BLaER1 (cell line): ENCODE results near the gene CALML6.

Experiments used
- H3K27ac ChIP-seq: shearing (Covaris generic); formaldehyde crosslinking; 2 replicates; pipeline ENCODE4 v1.8.1; 2022
- H3K27me3 ChIP-seq: shearing (Covaris generic); formaldehyde crosslinking; 2 replicates; pipeline ENCODE4 v1.8.1; 2022
- H3K36me3 ChIP-seq: shearing (Covaris generic); formaldehyde crosslinking; 2 replicates; pipeline ENCODE4 v1.8.1; 2022
- H3K4me1 ChIP-seq: shearing (Covaris generic); formaldehyde crosslinking; 2 replicates; pipeline ENCODE4 v1.8.1; 2022
- H3K4me2 ChIP-seq: shearing (Covaris generic); formaldehyde crosslinking; 2 replicates; pipeline ENCODE4 v1.8.1; 2022
- H3K4me3 ChIP-seq: shearing (Covaris generic); formaldehyde crosslinking; 2 replicates; pipeline ENCODE4 v1.8.1; 2022
- H3K9ac ChIP-seq: shearing (Covaris generic); formaldehyde crosslinking; 2 replicates; pipeline ENCODE4 v1.8.1; 2022
- H3K9me3 ChIP-seq: shearing (Covaris generic); formaldehyde crosslinking; 2 replicates; pipeline ENCODE4 v1.8.1; 2022
- H4K20me1 ChIP-seq: shearing (Covaris generic); formaldehyde crosslinking; 2 replicates; pipeline ENCODE4 v1.8.1; 2022
- Cebpa-rat ChIP-seq: shearing (Covaris generic); IDR thresholded peaks from 2 replicates; pipeline ENCODE4 v1.8.1; 2022

Gene CALML6

GRCh38 chr1:1917995-1918900, 3.2 kb downstream of the CALML6 start:
- 0 out of 2 replicates have a peak, but pooled peaks cover 7% of the 10 kb centered on the region for H3K27me3 ChIP-seq
- H3K27ac ChIP-seq = peak overlapping the region; percentile 71
- H3K9ac ChIP-seq = peak overlapping the region; percentile 71
- H4K20me1 ChIP-seq = no peaks in the 10 kb centered on the region
- peaks cover 73% of the 10 kb centered on the region for H3K4me1 ChIP-seq
- H3K9me3 ChIP-seq = no peaks in the 10 kb centered on the region
- no peak for TF ChIP-seq Cebpa-rat
- peak overlapping the region; percentile 75 for H3K4me3 ChIP-seq
- peak overlapping the region; percentile 95 for H3K4me2 ChIP-seq
- no peaks in the 10 kb centered on the region for H3K36me3 ChIP-seq

DNA sequence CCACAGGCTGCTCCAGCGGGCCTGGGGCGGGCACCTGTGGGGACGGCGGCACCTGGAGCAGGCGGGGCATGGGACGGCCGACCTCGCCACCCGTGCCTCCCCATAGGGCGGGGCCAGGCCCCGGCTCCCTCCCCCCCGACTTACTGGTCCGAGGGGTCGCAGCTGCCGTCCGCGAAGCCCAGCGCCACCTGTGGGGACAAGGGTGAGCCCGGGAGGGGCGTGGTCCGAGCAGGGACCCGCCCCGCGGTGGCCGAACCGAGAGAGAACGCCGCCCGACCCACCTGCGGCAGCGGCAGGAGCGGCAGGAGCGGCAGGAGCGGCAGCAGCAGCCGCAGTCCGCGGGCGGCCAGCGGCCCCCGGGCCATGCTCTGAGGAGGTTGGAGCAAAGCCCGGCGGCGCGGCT, 3.8 kb downstream of the CALML6 start, which contains the start of gene TMEM52:
Gene TMEM52 (minus strand): TSS at position 379 of the 403 bp plus-strand sequence. CDS start 14 bp downstream, at position 365.
- no peaks in the 10 kb centered on the region for H4K20me1 ChIP-seq
- no peaks in the 10 kb centered on the region for H3K9me3 ChIP-seq
- peak within 1 kb of the TSS; percentile 95 for H3K4me2 ChIP-seq
- H3K4me1 ChIP-seq = peaks cover 74% of the 10 kb centered on the region
- peak within 1 kb of the TSS; percentile 71 for H3K9ac ChIP-seq
- H3K27ac ChIP-seq = peak within 1 kb of the TSS; percentile 71
- peak within 1 kb of the TSS; percentile 75 for H3K4me3 ChIP-seq
- 0 out of 2 replicates have a peak, but pooled peaks cover 7% of the 10 kb centered on the region for H3K27me3 ChIP-seq
- TF ChIP-seq Cebpa-rat = no peak
- H3K36me3 ChIP-seq = no peaks in the 10 kb centered on the region

GRCh38 chr1:1919304-1920056, 4.4 kb downstream of the CALML6 start:
- H3K4me1 ChIP-seq = peaks cover 71% of the 10 kb centered on the region
- H3K4me3 ChIP-seq = peak overlapping the region; percentile 75
- H3K9me3 ChIP-seq = no peaks in the 10 kb centered on the region
- peak overlapping the region; percentile 95 for H3K4me2 ChIP-seq
- peak overlapping the region; percentile 71; the same call in 1 of the 2 replicates for H3K9ac ChIP-seq
- TF ChIP-seq Cebpa-rat = no peak
- no peaks in the 10 kb centered on the region for H4K20me1 ChIP-seq
- 0 out of 2 replicates have a peak, but pooled peaks cover 7% of the 10 kb centered on the region for H3K27me3 ChIP-seq
- H3K36me3 ChIP-seq = no peaks in the 10 kb centered on the region
- H3K27ac ChIP-seq = peak overlapping the region; percentile 61

DNA sequence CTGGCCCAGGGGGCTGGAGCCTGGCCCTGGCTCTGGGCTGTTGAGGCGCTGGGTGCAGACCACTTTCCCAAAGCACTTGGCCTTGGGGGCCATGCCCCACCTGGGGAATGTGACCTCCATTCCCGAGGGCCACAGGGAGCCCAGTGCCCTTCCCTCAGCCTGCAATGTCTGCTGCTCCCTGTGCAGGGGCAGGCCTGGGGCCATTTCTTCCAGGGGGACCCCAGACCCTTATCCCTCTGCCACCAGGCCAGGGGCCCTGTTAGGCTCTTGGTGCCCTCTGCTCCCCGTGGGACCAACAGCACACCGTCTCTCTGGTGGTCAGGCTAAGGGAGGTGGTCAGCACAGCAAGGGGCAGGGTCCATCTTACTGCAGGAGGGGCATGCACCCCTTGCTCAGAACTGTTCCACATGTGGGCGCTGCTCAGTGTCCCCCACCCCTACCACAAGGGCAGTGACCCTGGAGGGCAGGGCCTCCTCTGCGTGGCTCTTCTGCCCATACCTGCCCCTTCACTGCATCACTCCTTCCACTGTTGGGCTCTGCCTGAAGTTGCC, 5.1 kb downstream of the CALML6 start:
- Histone ChIP-seq H3K4me3 (peak overlapping the region; percentile 55), H3K4me1 (peaks cover 71% of the 10 kb centered on the region), H3K27me3 (0 out of 2 replicates have a peak, but pooled peaks cover 7% of the 10 kb centered on the region), H3K36me3 (no peaks in the 10 kb centered on the region), H3K9me3 (no peaks in the 10 kb centered on the region), H3K9ac (peak overlapping the region; percentile 53; the same call in 1 of the 2 replicates), H3K4me2 (peak overlapping the region; percentile 86), H3K27ac (peak overlapping the region; percentile 61), H4K20me1 (no peaks in the 10 kb centered on the region)
- no peak for TF ChIP-seq Cebpa-rat

GRCh38 chr1:1920608-1921458, 5.8 kb downstream of the CALML6 start:
- Histone ChIP-seq H3K4me2 (peak overlapping the region; percentile 86), H3K9ac (no peak overlapping the region), H3K4me3 (no peak overlapping the region), H3K27ac (peak overlapping the region; percentile 30; the same call in 1 of the 2 replicates), H3K36me3 (no peaks in the 10 kb centered on the region), H4K20me1 (no peaks in the 10 kb centered on the region), H3K9me3 (no peaks in the 10 kb centered on the region), H3K27me3 (0 out of 2 replicates have a peak, but pooled peaks cover 7% of the 10 kb centered on the region), H3K4me1 (peaks cover 78% of the 10 kb centered on the region)
- TF ChIP-seq Cebpa-rat = no peak

- Histone ChIP-seq H3K27me3 (0 out of 2 replicates have a peak, but pooled peaks cover 7% of the 10 kb centered on the region), H3K27ac (peak overlapping the region; percentile 30; the same call in 1 of the 2 replicates), H3K36me3 (no peaks in the 10 kb centered on the region), H3K4me3 (no peak overlapping the region), H3K9ac (no peak overlapping the region), H4K20me1 (no peaks in the 10 kb centered on the region), H3K4me1 (peaks cover 85% of the 10 kb centered on the region), H3K4me2 (peak overlapping the region; percentile 64), H3K9me3 (no peaks in the 10 kb centered on the region)
- TF ChIP-seq Cebpa-rat = no peak
These were observed 6.4 kb downstream of the CALML6 start for GRCh38 chr1:1921459-1921862.

DNA sequence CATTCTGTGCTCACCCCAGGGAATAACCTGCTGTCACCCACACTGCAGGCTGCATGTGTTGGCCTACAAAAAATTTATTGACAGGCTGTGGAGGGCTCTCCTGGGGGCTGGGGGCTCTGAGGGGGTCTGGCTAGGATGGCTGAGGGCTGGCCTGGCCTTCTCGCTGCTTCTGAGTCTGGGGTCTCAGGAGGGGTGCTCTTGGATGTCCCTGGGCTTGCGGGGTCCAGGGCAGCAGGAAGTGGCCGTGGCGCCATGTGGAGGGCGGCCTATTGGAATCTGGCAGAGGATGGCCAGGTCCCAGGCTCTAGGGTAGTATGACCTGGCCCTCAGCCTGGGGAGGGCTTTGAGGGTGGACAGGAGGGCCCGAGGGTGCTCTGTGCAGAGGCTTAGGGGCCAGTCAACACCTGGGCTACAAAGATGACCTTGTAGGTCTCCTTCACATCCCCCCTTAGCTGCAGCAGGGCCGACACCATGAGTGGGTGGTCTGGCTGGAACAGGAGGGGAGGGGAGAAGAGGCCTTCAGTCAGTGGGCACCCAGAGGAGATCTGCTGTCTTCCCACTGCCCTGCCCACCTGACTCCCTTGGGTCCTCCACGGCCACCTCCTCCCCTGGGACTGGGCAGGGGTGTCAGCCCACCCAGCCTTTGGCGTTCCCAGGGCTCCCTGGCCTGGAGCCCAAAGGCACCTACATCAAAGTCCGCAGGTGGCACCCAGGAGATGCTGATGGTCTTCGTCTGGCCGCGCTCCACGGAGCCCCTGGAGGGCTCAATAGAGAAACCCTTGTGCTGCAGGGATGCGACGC, 7.0 kb downstream of the CALML6 start:
- no peaks in the 10 kb centered on the region for H3K9me3 ChIP-seq
- 0 out of 2 replicates have a peak overlapping the region, but pooled peaks have one; percentile 24 for H3K9ac ChIP-seq
- peaks cover 91% of the 10 kb centered on the region for H3K4me1 ChIP-seq
- TF ChIP-seq Cebpa-rat = no peak
- H3K4me3 ChIP-seq = no peak overlapping the region
- H3K4me2 ChIP-seq = peak overlapping the region; percentile 64
- H4K20me1 ChIP-seq = no peaks in the 10 kb centered on the region
- peaks cover 7% of the 10 kb centered on the region; the same call in 1 of the 2 replicates for H3K27me3 ChIP-seq
- H3K36me3 ChIP-seq = no peaks in the 10 kb centered on the region
- peak overlapping the region; percentile 30 for H3K27ac ChIP-seq

- peak overlapping the region; percentile 51 for H3K27ac ChIP-seq
- peak overlapping the region; percentile 64 for H3K4me2 ChIP-seq
- no peak for TF ChIP-seq Cebpa-rat
- H3K4me1 ChIP-seq = peaks cover 92% of the 10 kb centered on the region
- peaks cover 6% of the 10 kb centered on the region; the same call in 1 of the 2 replicates for H3K27me3 ChIP-seq
- no peaks in the 10 kb centered on the region for H4K20me1 ChIP-seq
- 0 out of 2 replicates have a peak overlapping the region, but pooled peaks have one; percentile 24 for H3K9ac ChIP-seq
- no peaks in the 10 kb centered on the region for H3K9me3 ChIP-seq
- H3K4me3 ChIP-seq = no peak overlapping the region
- no peaks in the 10 kb centered on the region for H3K36me3 ChIP-seq
These were observed 7.6 kb downstream of the CALML6 start for GRCh38 chr1:1922702-1922955.
